Measurements from ENCODE around the gene GFPT1.
A peak's percentile ranks its signal among the peaks of the same experiment; 100 is the strongest.

GFPT1 gene

DNA sequence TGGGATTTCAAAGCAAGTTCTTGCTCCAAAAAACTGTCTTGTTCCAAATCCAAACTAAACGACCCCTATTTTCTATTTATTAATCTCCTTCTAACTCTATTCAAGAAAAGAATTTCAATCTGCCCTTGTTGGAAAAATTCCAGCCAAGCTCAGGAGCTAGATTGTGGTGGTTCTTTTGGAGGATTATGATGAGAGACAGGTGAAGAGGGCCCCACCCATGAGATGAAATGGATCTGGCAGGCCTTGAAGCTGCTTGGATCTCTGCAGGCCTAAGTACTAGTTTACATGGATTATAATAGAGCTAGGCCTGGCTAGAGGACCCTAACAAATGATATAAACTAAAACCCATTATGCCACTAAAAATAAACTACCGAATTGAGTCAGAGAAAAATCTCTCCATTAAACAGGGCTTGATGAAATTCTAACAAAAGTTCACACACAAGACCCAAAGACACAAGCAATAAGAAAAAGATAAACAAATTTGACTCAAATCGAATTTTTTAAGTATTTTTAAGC, 101.6 kb downstream of the GFPT1 start:
- no peak for DNase-seq

- DNase-seq = no peak
These were observed 106.1 kb downstream of the GFPT1 start for GRCh38 chr2:69280796-69281412.

- DNase-seq = no peak
These were observed 106.9 kb downstream of the GFPT1 start for GRCh38 chr2:69279931-69280681.

DNA sequence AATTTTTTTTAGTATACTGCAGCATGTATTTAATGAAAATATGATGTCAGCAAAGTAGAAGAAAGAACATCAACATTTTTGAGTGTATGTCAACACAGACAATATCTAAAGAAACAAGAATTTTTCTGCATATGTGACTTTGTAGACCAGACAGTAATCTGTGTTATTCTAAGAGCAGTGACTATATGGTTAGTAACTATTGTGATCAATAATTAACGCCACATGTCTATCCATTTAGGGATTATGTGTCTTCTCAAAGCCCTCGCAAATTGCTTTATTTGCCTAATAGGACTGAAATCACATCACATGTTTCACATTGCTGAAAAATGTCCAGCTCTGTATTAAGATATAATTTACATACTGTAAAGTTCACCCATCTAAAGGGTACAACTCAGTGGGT, 107.8 kb downstream of the GFPT1 start:
- no peak for DNase-seq

DNA sequence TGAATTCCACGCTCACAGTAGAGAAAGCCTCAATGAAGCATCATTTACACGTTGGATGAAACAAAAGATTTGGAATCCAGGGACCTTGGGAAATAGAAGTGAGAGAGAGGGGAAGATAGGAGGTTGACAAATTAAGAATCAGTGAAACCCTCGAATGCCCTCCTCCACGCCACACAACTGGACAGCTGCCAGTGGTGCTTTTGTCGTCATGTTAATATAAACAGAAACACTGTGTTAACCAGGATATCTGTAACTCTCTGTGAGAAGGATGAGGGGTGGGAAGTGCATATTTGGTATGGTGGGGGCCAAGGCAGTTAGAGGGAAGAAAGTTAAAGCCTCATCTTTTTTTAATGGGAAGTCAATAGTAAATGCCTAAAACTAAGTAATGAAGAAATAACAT, 108.7 kb downstream of the GFPT1 start:
- DNase-seq = no peak

- DNase-seq = no peak
These were observed 111.5 kb downstream of the GFPT1 start for GRCh38 chr2:69275490-69275889.

DNA sequence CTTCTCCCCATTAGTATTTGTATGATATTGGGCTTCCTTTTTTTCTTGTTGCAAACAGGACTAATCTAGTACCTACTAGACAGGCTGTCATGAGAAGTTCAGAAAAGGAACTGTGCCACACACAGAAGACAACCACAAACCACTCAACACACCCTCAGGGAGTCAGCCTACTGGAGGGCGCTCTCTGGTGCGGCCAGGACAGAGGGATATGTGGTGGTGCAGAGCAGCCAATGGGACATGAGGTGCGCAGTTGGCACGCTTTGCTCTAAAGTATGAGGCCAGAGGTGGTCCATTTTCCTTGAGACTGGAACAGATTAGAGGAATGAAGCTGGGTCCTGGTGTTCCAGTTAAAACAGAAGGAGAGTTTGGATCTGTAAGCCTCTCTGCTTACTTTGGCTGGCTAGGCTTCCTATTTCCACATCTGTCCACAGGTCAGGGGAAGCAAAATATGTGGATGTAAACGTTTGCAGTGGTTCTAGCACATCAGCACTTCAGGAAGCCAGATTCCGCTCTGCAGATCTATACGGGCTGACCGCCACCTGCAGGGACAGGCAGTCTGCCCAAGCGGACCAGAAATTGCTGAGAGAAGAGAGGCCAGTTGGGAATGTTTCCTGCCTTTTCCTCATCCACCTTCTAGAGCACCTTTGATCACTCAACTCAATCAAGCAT, 114.1 kb downstream of the GFPT1 start:
- DNase-seq = peak; percentile 72

DNA sequence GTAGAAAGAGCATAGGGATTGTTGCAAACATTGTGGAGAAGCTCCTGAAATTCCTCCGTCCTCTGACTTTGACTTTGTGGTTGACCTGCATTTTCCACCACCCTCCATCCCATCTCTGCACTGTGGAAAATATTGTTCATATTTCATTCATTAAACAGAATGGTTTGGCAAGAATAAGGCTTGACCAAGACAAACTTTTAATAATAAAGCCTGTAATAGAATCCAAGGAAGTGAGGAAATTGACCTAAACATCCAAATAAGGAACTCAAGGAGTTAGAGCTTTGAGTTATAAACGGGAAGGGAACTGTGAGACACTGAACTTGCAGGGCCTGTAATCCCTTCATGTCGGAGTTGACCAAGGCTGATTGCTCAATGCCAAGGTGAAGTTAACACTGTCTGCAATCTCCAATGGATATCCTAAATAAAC, 115.2 kb downstream of the GFPT1 start:
- no peak for DNase-seq

Measured in right forelimb (tissue), 1 donor.